ENCODE data around the gene ADCYAP1R1.

Gene ADCYAP1R1

GRCh38 chr7:31052841-31053601, 913 bp downstream of the ADCYAP1R1 start:
- DNase-seq, result no peak
- no peak for TF ChIP-seq POLR2A (IDR thresholded peaks at IDR 0.05; ENCODE audit: low read length)
- no peak for TF ChIP-seq GATA1 (IDR thresholded peaks at IDR 0.05; ENCODE audit: low read depth, low read length)

DNA sequence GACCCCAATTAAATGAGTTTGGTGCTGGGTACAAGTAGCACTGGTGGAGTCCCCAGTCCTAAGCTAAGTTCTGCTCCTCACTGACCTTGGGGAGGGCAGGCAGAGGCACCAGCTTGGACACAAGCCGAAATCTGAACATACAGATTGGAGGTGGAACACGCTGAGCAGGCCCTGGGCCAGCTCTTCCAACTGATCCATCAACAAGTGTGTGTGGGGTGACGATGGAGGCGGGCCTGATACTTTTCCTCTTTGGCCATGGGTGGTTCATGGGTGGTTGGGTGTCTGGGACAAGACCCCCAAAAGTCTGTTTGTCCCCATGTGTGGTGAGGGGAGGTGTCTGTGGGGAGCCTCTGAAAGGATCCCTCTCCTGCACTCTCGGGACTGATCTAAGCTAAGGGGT, 1.9 kb downstream of the ADCYAP1R1 start:
- DNase-seq, result no peak
- TF ChIP-seq POLR2A (IDR thresholded peaks at IDR 0.05; ENCODE audit: low read length) (no peak), GATA1 (IDR thresholded peaks at IDR 0.05; ENCODE audit: low read depth, low read length) (no peak)

DNA sequence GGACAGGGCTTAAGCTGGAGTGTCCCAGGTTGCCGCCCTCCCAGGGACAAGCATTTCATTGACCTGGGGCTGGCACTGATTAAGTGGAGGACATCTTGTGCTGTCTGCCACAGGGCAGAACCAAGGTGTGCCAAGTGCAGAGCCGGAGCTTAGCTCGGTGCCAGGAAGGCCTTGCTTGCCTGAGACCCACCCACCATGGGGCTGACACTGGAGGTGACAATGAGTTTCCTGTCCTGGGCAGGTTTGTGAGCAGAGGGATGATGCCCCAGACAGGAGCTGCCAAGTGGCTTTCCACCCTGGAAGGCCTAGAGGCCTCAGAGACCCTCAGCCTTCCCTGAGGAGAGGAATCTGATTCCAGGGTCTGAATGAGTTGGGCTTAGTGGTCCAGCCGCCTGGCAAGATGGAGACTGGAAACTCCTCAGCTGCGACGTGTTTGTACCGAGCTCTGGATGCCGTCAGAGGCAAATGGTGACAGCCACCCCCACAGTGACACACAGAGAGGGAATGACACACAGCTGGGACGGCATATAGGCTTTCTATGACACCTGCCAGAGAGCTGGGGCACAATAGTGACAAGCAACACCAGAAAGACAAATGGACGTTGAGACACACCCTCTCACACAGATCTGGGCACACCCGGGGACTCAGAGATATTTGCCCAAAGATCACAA, 2.6 kb downstream of the ADCYAP1R1 start:
- no peak for DNase-seq

DNA sequence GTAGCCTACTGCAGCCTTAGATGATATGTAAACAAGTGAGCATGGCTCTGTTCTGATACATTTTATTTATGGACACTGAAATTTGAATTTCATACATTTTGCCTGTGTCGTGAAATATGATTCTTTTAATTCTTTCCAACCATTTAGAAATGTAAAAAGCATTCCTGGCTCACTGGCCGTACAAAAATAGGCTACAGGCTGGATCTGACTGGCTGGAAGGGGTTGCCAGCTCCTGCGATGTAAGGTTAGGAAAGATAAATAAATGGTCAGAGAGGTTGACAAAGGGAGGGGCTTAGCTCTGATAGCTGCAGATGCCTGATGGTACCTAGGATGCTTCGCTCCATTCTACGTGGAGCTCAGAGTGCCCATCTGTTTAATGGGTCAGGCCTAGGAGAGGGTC, 3.4 kb downstream of the ADCYAP1R1 start:
- no peak for DNase-seq
- TF ChIP-seq GATA1 (IDR thresholded peaks at IDR 0.05; ENCODE audit: low read depth, low read length), result no peak
- no peak for TF ChIP-seq POLR2A (IDR thresholded peaks at IDR 0.05; ENCODE audit: low read length)

More for the DNA sequence above, 2.6 kb downstream of the ADCYAP1R1 start:
- no peak for TF ChIP-seq GATA1 (IDR thresholded peaks at IDR 0.05; ENCODE audit: low read depth, low read length)
- TF ChIP-seq POLR2A (IDR thresholded peaks at IDR 0.05; ENCODE audit: low read length), result no peak

GRCh38 chr7:31056775-31057346, 4.8 kb downstream of the ADCYAP1R1 start:
- DNase-seq, result no peak
- TF ChIP-seq GATA1 (IDR thresholded peaks at IDR 0.05; ENCODE audit: low read depth, low read length) (no peak), POLR2A (IDR thresholded peaks at IDR 0.05; ENCODE audit: low read length) (no peak)

DNA sequence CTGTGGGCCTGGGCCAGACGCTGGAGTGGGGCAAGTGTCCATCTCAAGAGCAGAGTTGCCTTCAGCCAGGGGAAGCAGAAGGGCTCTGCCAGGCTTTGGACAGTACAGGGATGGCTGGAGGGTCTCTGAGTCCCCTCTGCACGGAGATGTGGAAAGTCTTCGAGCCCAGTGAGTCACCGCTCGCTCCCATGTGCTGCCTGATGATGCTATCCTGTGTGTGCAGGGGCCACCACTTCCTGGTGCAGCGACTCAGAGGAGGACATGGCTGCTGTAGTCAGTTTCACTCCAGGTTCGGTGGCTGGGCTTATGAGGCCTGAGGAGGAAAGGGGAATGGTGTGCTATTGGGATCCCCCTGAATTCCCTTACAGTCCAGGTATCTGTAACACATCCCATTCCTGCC, 6.0 kb downstream of the ADCYAP1R1 start:
- no peak for DNase-seq
- no peak for TF ChIP-seq POLR2A (IDR thresholded peaks at IDR 0.05; ENCODE audit: low read length)
- TF ChIP-seq GATA1 (IDR thresholded peaks at IDR 0.05; ENCODE audit: low read depth, low read length), result no peak

DNA sequence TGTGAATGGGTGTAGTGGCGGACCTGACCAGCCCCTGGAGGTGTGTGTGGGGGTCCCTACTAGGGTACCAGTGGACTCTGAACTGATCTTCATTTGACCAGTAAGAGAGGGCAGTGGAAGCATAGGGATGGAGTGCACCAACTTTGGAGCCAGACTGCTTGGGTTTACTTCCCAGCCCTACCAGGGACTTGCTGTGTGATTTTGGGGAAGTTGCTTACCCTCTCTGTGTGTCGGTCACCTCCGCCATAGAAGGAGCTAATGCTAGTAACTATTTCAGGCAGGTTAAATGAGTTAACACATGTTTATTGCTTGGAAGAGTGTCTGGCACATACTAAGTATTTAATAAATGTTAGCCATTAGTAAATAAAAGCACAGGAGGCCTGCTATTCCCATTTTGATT, 6.6 kb downstream of the ADCYAP1R1 start:
- DNase-seq, result no peak
- TF ChIP-seq POLR2A (IDR thresholded peaks at IDR 0.05; ENCODE audit: low read length) (no peak), GATA1 (IDR thresholded peaks at IDR 0.05; ENCODE audit: low read depth, low read length) (no peak)

DNA sequence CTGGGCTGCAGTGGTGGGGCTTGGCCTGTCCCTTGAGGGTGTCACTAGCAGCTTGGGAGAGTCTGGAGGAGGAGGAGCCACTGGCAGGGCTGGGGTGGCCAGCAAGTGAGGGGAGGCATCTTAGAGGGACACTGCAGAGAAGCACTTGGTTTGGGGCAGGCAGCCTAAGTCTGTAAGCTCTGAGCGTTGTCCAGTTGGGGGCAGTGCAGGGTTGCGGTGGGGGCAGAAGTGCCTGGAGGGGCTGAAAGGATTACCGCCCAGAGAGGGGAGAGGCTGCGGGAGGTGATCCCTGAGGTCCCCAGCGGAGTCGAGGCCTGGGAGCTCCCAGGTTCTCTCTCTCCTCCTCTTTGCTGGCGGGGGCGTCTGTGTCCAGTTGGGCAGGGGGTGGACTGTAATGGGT, 7.4 kb downstream of the ADCYAP1R1 start:
- TF ChIP-seq POLR2A (IDR thresholded peaks at IDR 0.05; ENCODE audit: low read length), result no peak
- no peak for TF ChIP-seq GATA1 (IDR thresholded peaks at IDR 0.05; ENCODE audit: low read depth, low read length)

DNA sequence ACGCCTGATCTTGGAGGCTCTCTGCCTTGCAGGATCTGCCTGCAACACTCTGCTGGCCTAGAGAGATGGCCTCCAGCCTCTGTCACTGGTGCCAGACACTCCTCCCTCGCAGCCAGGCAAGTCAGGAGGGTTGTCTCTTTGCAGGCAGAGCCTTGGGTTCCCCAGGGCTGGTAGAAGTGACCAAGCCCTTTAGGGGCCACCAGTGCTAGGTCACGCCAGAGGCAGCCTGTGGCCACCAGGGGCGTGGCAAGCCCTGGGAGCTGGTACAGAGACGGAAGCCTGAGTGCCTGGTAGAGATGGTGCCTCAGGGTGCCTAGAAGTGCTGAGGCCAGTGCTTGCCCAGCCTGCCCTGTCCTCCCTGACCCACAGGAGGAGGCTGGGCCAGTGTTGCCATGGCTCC, 9.1 kb downstream of the ADCYAP1R1 start:
- TF ChIP-seq GATA1 (IDR thresholded peaks at IDR 0.05; ENCODE audit: low read depth, low read length) (no peak), POLR2A (IDR thresholded peaks at IDR 0.05; ENCODE audit: low read length) (no peak)
- DNase-seq, result no peak

More for the DNA sequence above, 7.4 kb downstream of the ADCYAP1R1 start:
- no peak for DNase-seq

DNA sequence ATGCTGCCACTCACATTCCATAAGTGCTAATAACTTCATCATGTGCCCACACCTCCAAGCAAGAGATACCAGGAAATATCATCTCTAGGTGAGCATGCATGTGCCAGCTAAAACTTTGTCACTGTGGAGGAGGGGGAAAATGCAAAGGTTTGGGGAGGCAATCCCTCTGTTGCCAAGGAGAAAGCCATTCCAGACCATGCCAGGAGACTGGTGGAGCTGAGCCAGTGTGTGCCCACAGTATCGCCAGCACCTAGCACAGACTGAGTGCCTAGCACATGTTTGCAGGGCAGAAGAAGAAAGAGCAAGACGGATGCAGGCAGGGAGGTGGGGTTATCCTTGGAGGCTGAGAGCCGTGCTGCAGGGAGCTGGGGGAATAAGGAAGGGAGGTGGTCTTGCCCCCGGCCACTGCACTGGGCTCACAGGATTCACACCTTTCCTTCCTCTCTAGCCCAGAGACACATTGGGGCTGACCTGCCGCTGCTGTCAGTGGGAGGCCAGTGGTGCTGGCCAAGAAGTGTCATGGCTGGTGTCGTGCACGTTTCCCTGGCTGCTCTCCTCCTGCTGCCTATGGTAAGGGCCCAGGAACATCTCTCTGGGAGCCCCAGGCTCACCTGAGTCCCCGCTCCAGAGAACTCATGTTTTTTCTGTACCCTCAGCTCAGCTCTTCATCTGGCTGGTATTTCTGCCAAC, 10.8 kb downstream of the ADCYAP1R1 start:
- TF ChIP-seq GATA1 (IDR thresholded peaks at IDR 0.05; ENCODE audit: low read depth, low read length) (no peak), POLR2A (IDR thresholded peaks at IDR 0.05; ENCODE audit: low read length) (no peak)
- DNase-seq, result no peak

DNA sequence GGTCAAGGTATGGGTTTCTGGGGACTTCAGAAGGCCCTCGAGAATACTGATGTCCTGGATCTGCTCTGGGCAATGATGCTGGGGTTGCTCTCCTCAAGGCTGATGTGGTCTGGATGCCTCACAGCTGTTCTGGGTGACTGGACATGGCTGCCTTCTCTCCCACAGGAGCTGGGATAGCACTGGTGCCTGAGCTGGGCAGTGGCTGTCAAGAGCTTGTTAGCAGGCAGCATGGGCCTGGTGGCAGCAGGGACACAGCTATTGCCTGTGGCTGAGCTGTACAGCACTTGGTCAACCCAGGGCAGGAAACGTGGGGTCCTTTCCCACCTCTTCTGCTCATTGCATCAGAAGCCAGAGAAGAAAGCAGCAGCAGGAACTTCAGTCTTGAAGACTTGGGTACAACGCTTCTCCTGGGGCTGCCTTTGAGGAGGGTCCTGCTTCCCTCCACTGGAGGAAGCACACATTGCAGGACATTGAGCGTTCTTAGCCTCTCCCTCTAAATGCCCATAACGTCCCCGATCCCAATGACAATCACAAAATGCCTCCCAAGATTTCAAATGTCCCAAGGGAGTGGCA, 13.0 kb downstream of the ADCYAP1R1 start:
- no peak for TF ChIP-seq GATA1 (IDR thresholded peaks at IDR 0.05; ENCODE audit: low read depth, low read length)
- no peak for TF ChIP-seq POLR2A (IDR thresholded peaks at IDR 0.05; ENCODE audit: low read length)
- DNase-seq, result no peak

GRCh38 chr7:31065840-31066239, 13.7 kb downstream of the ADCYAP1R1 start:
- no peak for DNase-seq
- TF ChIP-seq POLR2A (IDR thresholded peaks at IDR 0.05; ENCODE audit: low read length) (no peak), GATA1 (IDR thresholded peaks at IDR 0.05; ENCODE audit: low read depth, low read length) (no peak)

DNA sequence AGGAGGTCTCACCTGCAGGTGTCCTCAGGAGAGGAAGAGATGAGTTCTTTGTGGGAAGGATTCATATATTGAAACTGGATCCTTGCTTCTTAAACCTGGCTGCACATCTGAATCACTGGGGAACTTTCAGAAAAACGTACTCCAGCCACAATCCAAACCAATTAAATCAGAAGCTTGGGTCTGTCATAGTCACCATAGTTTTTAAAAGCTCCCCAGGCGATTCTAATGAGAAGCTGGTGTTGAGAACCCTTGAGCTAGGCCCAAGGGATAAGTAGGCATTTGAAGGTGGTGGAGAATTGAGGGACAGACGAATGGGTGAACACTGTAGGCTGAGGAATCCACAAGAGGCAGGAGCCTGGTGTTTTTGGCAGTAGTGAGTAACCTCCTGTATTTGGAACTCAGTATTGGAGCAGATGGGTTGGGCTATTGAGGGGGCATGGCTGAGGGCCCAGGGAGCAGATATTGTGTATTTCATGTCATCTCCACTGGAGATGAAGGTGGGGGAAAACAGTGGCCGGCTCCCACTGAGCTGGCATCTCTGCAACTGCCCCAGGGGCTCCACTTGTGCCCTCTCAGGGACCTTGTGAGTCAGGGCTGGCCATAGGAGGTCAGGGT, 14.5 kb downstream of the ADCYAP1R1 start:
- TF ChIP-seq GATA1 (IDR thresholded peaks at IDR 0.05; ENCODE audit: low read depth, low read length), result no peak
- no peak for TF ChIP-seq POLR2A (IDR thresholded peaks at IDR 0.05; ENCODE audit: low read length)
- DNase-seq, result no peak

Data from erythroblast (primary cell).